ENCODE data around the gene KRT78. TPM values are rescaled to one million over a fixed set of nuclear protein-coding genes. Genes with fewer than 3 reads are reported as not detected.

The KRT78 gene
- total RNA-seq, 2 donors from 2014 or later = not detected

- peaks cover 2% of the 10 kb centered on the region for H3K27me3 Mint-ChIP-seq (ENCODE audit: insufficient read depth)
- Histone ChIP-seq H3K4me1 (ENCODE audit: control insufficient read depth, insufficient read depth, low read length) (peaks cover 7% of the 10 kb centered on the region), H3K27ac (ENCODE audit: low read depth, low read length) (no peak overlapping the region), H3K9ac (ENCODE audit: extremely low read depth, low read length, poor library complexity, severe bottlenecking) (no peak overlapping the region), H3K9me3 (ENCODE audit: control insufficient read depth, low read length) (no peaks in the 10 kb centered on the region), H3K4me3 (ENCODE audit: low read length) (no peak overlapping the region), H3K27me3 (ENCODE audit: control insufficient read depth, insufficient read depth, low read length, poor library complexity, severe bottlenecking) (no peaks in the 10 kb centered on the region), H3K36me3 (ENCODE audit: control insufficient read depth, insufficient read depth, low read length) (no peaks in the 10 kb centered on the region)
- H3K36me3 Mint-ChIP-seq (ENCODE audit: low read depth) = no peaks in the 10 kb centered on the region
- TF ChIP-seq, protein P1, sequence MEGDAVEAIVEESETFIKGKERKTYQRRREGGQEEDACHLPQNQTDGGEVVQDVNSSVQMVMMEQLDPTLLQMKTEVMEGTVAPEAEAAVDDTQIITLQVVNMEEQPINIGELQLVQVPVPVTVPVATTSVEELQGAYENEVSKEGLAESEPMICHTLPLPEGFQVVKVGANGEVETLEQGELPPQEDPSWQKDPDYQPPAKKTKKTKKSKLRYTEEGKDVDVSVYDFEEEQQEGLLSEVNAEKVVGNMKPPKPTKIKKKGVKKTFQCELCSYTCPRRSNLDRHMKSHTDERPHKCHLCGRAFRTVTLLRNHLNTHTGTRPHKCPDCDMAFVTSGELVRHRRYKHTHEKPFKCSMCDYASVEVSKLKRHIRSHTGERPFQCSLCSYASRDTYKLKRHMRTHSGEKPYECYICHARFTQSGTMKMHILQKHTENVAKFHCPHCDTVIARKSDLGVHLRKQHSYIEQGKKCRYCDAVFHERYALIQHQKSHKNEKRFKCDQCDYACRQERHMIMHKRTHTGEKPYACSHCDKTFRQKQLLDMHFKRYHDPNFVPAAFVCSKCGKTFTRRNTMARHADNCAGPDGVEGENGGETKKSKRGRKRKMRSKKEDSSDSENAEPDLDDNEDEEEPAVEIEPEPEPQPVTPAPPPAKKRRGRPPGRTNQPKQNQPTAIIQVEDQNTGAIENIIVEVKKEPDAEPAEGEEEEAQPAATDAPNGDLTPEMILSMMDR (conservative IDR thresholded peaks at IDR 0.05) = no peak
- no peak overlapping the region for H3K4me3 Mint-ChIP-seq
- H3K27ac Mint-ChIP-seq = no peak overlapping the region
- H3K9me3 Mint-ChIP-seq = no peaks in the 10 kb centered on the region
- DNase-seq = no peak
- H3K4me1 Mint-ChIP-seq = peaks cover 11% of the 10 kb centered on the region
- whole genome bisulfite sequencing, 2 experiments (ENCODE audit: insufficient coverage in 1 of 2, insufficient read length in 1 of 2) = 83 to 84% methylated on average over 5 to 7 of the region's 7 CpGs
These were observed 29.8 kb downstream of the KRT78 start for GRCh38 chr12:52818887-52819420.

GRCh38 chr12:52818388-52818787, 30.4 kb downstream of the KRT78 start:
- H3K36me3 ChIP-seq (ENCODE audit: control insufficient read depth, insufficient read depth, low read length) = no peaks in the 10 kb centered on the region
- H3K27me3 Mint-ChIP-seq (ENCODE audit: insufficient read depth) = peaks cover 2% of the 10 kb centered on the region
- H3K27ac Mint-ChIP-seq = no peak overlapping the region
- no peak overlapping the region for H3K4me3 ChIP-seq (ENCODE audit: low read length)
- TF ChIP-seq, protein P1 (conservative IDR thresholded peaks at IDR 0.05) = no peak
- no peaks in the 10 kb centered on the region for H3K36me3 Mint-ChIP-seq (ENCODE audit: low read depth)
- H3K9me3 ChIP-seq (ENCODE audit: control insufficient read depth, low read length) = no peaks in the 10 kb centered on the region
- WGBS, 2 experiments (ENCODE audit: insufficient coverage in 1 of 2, insufficient read length in 1 of 2) = 63% methylated on average over 7 of the region's 7 CpGs; no CpG with 5 or more reads in 1 of the 2 experiments
- DNase-seq = no peak
- H3K4me3 Mint-ChIP-seq = no peak overlapping the region
- no peak overlapping the region for H3K9ac ChIP-seq (ENCODE audit: extremely low read depth, low read length, poor library complexity, severe bottlenecking)
- H3K4me1 ChIP-seq (ENCODE audit: control insufficient read depth, insufficient read depth, low read length) = peaks cover 7% of the 10 kb centered on the region
- peaks cover 11% of the 10 kb centered on the region for H3K4me1 Mint-ChIP-seq
- no peak overlapping the region for H3K27ac ChIP-seq (ENCODE audit: low read depth, low read length)
- no peaks in the 10 kb centered on the region for H3K27me3 ChIP-seq (ENCODE audit: control insufficient read depth, insufficient read depth, low read length, poor library complexity, severe bottlenecking)
- H3K9me3 Mint-ChIP-seq = no peaks in the 10 kb centered on the region

DNA sequence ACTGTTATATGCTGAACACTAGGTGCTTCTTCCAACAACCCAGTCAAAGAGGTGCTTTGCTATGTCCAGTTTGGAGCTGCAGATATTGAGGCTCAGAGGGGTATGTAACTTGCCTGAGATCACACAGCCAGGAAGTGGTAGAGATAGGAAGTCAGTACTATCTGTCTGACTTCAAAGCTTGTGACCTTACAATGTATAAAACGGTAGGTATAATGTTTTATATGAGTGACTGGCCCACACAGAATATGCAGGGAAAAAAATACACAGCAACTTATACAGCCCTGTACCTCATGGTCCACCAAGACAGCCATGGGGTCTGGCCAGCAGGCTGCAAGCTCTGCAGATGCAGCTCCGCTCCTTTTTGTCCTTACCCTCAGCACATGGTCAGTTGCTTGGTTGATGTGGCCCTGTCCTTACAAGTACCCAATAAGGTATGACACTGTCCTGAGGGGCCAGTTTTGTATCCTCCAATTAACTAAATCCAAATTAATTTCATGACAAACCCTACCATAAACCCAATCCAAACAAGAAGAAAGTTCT, 31.0 kb downstream of the KRT78 start:
- Mint-ChIP-seq H3K4me1 (peaks cover 11% of the 10 kb centered on the region), H3K27me3 (ENCODE audit: insufficient read depth) (peaks cover 2% of the 10 kb centered on the region), H3K27ac (no peak overlapping the region), H3K4me3 (no peak overlapping the region), H3K9me3 (no peaks in the 10 kb centered on the region), H3K36me3 (ENCODE audit: low read depth) (no peaks in the 10 kb centered on the region)
- Histone ChIP-seq H3K27ac (ENCODE audit: low read depth, low read length) (no peak overlapping the region), H3K9me3 (ENCODE audit: control insufficient read depth, low read length) (no peaks in the 10 kb centered on the region), H3K36me3 (ENCODE audit: control insufficient read depth, insufficient read depth, low read length) (no peaks in the 10 kb centered on the region), H3K27me3 (ENCODE audit: control insufficient read depth, insufficient read depth, low read length, poor library complexity, severe bottlenecking) (no peaks in the 10 kb centered on the region), H3K4me1 (ENCODE audit: control insufficient read depth, insufficient read depth, low read length) (peaks cover 7% of the 10 kb centered on the region), H3K9ac (ENCODE audit: extremely low read depth, low read length, poor library complexity, severe bottlenecking) (no peak overlapping the region), H3K4me3 (ENCODE audit: low read length) (no peak overlapping the region)
- TF ChIP-seq, protein P1 (conservative IDR thresholded peaks at IDR 0.05) = no peak
- 94 to 96% methylated on average over 2 of the region's 2 CpGs for WGBS, 2 experiments (ENCODE audit: insufficient coverage in 1 of 2, insufficient read length in 1 of 2)
- DNase-seq = no peak

All from endodermal cell (in vitro differentiated cells).